ENCODE measurements around the gene USP24.

USP24 gene

GRCh38 chr1:55046871-55047270 lies 168.3 kb downstream of the USP24 start:
- H3K4me1 ChIP-seq (ENCODE audit: low read length), result no peaks in the 10 kb centered on the region
- no peaks in the 10 kb centered on the region for H3K36me3 ChIP-seq (replicated peaks; ENCODE audit: low read depth, low read length)
- no peaks in the 10 kb centered on the region for H3K27me3 ChIP-seq (ENCODE audit: low read depth, low read length)
- no peak overlapping the region for H3K9ac ChIP-seq (ENCODE audit: low read length)
- no peak overlapping the region for H2AFZ ChIP-seq (ENCODE audit: low read depth, low read length)
- no peak overlapping the region for H3K27ac ChIP-seq (ENCODE audit: low read length)
- no peaks in the 10 kb centered on the region for H3K9me3 ChIP-seq (ENCODE audit: insufficient read depth, low read length)
- no peak for TF ChIP-seq EZH2phosphoT487 (IDR thresholded peaks at IDR 0.05; ENCODE audit: low read depth)
- no peak for TF ChIP-seq CTCF (IDR thresholded peaks at IDR 0.05; ENCODE audit: low read depth, low read length)
- no peaks in the 10 kb centered on the region for H4K20me1 ChIP-seq (ENCODE audit: insufficient read depth, low read length)
- H3K79me2 ChIP-seq (ENCODE audit: low read length), result no peaks in the 10 kb centered on the region
- no peak overlapping the region for H3K4me2 ChIP-seq (ENCODE audit: low read length)
- no peak overlapping the region for H3K4me3 ChIP-seq (ENCODE audit: low read length)

GRCh38 chr1:55045430-55045829 lies 169.7 kb downstream of the USP24 start:
- Histone ChIP-seq H3K4me2 (ENCODE audit: low read length) (no peak overlapping the region), H2AFZ (ENCODE audit: low read depth, low read length) (no peak overlapping the region), H3K4me1 (ENCODE audit: low read length) (no peaks in the 10 kb centered on the region), H3K27ac (ENCODE audit: low read length) (no peak overlapping the region), H3K27me3 (ENCODE audit: low read depth, low read length) (no peaks in the 10 kb centered on the region), H3K9me3 (ENCODE audit: insufficient read depth, low read length) (no peaks in the 10 kb centered on the region), H4K20me1 (ENCODE audit: insufficient read depth, low read length) (no peaks in the 10 kb centered on the region), H3K36me3 (replicated peaks; ENCODE audit: low read depth, low read length) (no peaks in the 10 kb centered on the region), H3K79me2 (ENCODE audit: low read length) (no peaks in the 10 kb centered on the region), H3K4me3 (ENCODE audit: low read length) (no peak overlapping the region), H3K9ac (ENCODE audit: low read length) (no peak overlapping the region)
- no peak for TF ChIP-seq CTCF (IDR thresholded peaks at IDR 0.05; ENCODE audit: low read depth, low read length)
- no peak for TF ChIP-seq EZH2phosphoT487 (IDR thresholded peaks at IDR 0.05; ENCODE audit: low read depth)

- Histone ChIP-seq H3K27ac (ENCODE audit: low read length) (no peak overlapping the region), H3K4me3 (ENCODE audit: low read length) (no peak overlapping the region), H3K27me3 (ENCODE audit: low read depth, low read length) (no peaks in the 10 kb centered on the region), H3K36me3 (replicated peaks; ENCODE audit: low read depth, low read length) (no peaks in the 10 kb centered on the region), H3K4me2 (ENCODE audit: low read length) (no peak overlapping the region), H3K4me1 (ENCODE audit: low read length) (no peaks in the 10 kb centered on the region), H3K79me2 (ENCODE audit: low read length) (no peaks in the 10 kb centered on the region), H3K9ac (ENCODE audit: low read length) (no peak overlapping the region), H2AFZ (ENCODE audit: low read depth, low read length) (no peak overlapping the region), H4K20me1 (ENCODE audit: insufficient read depth, low read length) (no peaks in the 10 kb centered on the region), H3K9me3 (ENCODE audit: insufficient read depth, low read length) (no peaks in the 10 kb centered on the region)
- TF ChIP-seq CTCF (IDR thresholded peaks at IDR 0.05; ENCODE audit: low read depth, low read length) (no peak), EZH2phosphoT487 (IDR thresholded peaks at IDR 0.05; ENCODE audit: low read depth) (no peak)
Measured at GRCh38 chr1:55044617-55045397, 170.4 kb downstream of the USP24 start.

GRCh38 chr1:55043726-55044125 lies 171.4 kb downstream of the USP24 start:
- no peaks in the 10 kb centered on the region for H3K27me3 ChIP-seq (ENCODE audit: low read depth, low read length)
- no peak overlapping the region for H2AFZ ChIP-seq (ENCODE audit: low read depth, low read length)
- TF ChIP-seq CTCF (IDR thresholded peaks at IDR 0.05; ENCODE audit: low read depth, low read length) (no peak), EZH2phosphoT487 (IDR thresholded peaks at IDR 0.05; ENCODE audit: low read depth) (no peak)
- H4K20me1 ChIP-seq (ENCODE audit: insufficient read depth, low read length), result no peaks in the 10 kb centered on the region
- H3K36me3 ChIP-seq (replicated peaks; ENCODE audit: low read depth, low read length), result no peaks in the 10 kb centered on the region
- H3K4me2 ChIP-seq (ENCODE audit: low read length), result no peak overlapping the region
- no peaks in the 10 kb centered on the region for H3K4me1 ChIP-seq (ENCODE audit: low read length)
- H3K9me3 ChIP-seq (ENCODE audit: insufficient read depth, low read length), result no peaks in the 10 kb centered on the region
- H3K79me2 ChIP-seq (ENCODE audit: low read length), result no peaks in the 10 kb centered on the region
- no peak overlapping the region for H3K27ac ChIP-seq (ENCODE audit: low read length)
- H3K4me3 ChIP-seq (ENCODE audit: low read length), result no peak overlapping the region
- H3K9ac ChIP-seq (ENCODE audit: low read length), result no peak overlapping the region
